Activated CD8-positive, alpha-beta memory T cell treated with anti-CD3 and anti-CD28 coated beads, Interleukin-2, amount 50 U/mL, for 24 hours (primary cell): ENCODE measurements around the gene CHSY1.
A peak's percentile ranks its signal among the peaks of the same experiment; 100 is the strongest.
"Not testable (repeated sequence)": the region's sequence is repeated elsewhere in the genome, so short reads cannot be mapped to it uniquely, and the experiment has no call there.

Experiments used
- DNase-seq: peaks from one replicate; pipeline ENCODE4 v3.0.0-alpha.2; 2020; ENCODE audit errors: extremely low read depth

The CHSY1 gene

GRCh38 chr15:101244036-101244781 lies 7.6 kb downstream of the CHSY1 start:
- no peak for DNase-seq

GRCh38 chr15:101243420-101243819 lies 8.4 kb downstream of the CHSY1 start:
- no peak for DNase-seq

GRCh38 chr15:101242999-101243336 lies 8.9 kb downstream of the CHSY1 start:
- no peak for DNase-seq

DNA sequence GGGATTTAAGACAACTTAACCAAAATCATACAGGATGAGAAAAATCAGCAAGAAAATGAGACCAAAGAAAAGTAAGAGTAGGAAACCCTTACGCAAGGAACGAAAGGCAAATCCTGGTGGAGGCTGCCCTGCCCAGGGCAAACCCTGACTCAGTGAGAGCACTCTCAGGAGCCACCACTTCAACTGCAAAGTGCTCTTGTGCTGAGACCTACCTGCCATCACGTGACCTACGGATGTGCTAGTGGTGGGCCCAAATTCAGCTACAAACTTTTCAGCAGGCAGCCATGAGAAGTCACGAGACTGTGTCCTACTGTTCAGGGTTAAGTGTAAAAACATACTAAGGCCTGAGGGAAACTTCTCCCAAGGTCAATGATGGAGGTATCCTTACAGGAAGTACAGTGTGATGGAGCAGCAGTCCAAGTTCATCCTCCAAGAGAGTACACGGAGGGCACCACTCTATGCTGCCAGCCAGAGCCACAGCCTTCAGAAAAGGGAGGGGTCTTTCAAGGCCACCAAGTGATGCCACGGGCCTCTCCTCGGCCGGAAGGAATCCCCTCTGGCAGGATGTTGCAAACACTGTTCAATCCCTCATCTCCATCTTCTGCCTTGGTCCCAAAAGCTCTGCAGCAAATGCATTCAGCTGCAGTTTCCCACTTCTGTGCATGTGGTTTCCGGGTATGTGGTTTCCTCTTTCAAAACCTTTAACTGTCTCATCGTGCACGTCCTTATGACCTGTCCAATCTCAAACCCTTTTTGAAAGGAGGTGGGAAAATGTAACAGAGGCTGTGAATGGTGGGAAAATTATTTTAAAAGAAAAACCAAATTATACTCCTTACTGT lies 9.5 kb downstream of the CHSY1 start:
- DNase-seq, result peak; percentile 40

DNA sequence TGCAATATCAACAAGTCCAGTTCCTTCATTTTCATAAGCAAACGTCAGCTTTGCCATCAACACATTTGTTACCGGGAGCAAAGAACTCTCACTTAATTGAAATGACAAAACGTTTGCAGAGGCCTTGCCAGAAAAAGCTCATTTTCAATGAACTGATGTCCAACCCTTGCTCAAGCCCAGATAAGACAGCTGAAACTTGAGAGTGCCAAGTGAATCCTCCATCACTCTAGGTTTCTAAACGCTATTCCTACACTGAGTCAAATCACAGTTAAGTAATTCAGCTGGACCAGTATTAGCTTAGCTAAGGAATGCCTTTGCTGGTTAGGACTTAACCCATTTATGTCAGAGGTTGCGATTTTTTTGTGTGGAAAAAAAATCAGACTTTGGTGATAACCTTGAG lies 11.5 kb downstream of the CHSY1 start:
- no peak for DNase-seq

DNA sequence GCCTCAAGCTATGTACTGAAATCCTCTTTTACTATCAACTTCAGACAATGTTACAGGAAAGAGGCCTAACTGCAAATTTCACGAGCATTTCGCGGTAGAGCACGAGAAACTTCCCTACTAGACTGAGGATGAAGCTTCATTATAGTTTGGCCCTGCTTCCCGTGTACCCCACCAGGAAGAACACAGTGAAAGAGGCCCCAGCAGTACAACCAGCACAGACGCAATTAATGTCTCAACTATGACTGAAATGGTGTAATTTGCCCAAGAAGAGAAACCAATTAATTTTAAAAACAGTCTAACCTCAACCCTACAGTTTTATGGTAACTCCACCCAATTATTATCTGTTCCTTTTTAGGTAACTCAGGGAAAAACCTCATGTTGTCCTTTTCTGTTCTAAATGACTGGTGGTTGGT lies 12.1 kb downstream of the CHSY1 start:
- no peak for DNase-seq

- no peak for DNase-seq
These were observed 14.6 kb downstream of the CHSY1 start for GRCh38 chr15:101237251-101237650.

GRCh38 chr15:101233651-101234280 lies 18.1 kb downstream of the CHSY1 start:
- no peak for DNase-seq

GRCh38 chr15:101232677-101233076 lies 19.2 kb downstream of the CHSY1 start:
- DNase-seq, result no peak

DNA sequence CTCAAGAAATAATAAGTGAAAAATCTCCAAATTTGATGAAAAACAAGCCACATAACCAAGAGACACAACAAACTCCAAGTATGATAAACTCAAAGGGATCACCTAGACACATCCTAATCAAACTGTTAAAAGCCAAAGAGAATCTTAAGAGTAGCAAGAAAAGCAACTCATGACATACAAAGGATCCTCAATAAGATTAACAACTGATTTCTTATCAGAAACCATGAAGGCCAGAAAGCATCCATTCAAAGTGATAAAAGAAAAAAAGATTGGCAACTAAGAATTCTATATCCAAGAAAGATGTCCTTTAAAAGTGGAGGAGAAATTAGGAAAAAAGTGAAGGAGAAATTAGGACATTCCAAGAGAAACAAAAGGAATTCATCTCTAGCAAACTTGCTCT lies 23.5 kb downstream of the CHSY1 start:
- DNase-seq, result no peak

DNA sequence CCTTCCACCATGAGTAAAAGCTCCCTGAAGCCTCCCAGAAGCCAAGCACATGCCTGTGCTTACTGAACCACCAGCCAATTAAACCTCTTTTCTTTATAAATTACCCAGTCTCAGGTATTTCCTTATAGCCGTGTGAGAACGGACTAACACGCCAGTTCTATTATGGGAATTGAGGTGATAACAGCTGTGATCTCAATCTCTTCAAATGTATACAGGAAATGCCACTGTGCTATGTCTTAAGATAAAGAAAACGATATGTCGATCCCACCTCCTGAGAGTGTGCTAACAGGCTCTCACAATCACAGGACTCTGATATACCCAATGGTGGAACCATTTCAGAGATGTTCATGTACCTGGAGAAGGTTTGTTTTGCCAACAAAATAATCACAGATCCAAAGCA lies 26.2 kb downstream of the CHSY1 start:
- DNase-seq, result no peak

- no peak for DNase-seq
These were observed 29.9 kb downstream of the CHSY1 start for GRCh38 chr15:101221902-101222301.

GRCh38 chr15:101220060-101220459 lies 31.8 kb downstream of the CHSY1 start:
- DNase-seq, result no peak

GRCh38 chr15:101219441-101219840 lies 32.4 kb downstream of the CHSY1 start:
- DNase-seq, result no peak

- DNase-seq, result no peak
These were observed 34.4 kb downstream of the CHSY1 start for GRCh38 chr15:101217446-101217845.

GRCh38 chr15:101216100-101216499 lies 35.7 kb downstream of the CHSY1 start:
- DNase-seq, result no peak

DNA sequence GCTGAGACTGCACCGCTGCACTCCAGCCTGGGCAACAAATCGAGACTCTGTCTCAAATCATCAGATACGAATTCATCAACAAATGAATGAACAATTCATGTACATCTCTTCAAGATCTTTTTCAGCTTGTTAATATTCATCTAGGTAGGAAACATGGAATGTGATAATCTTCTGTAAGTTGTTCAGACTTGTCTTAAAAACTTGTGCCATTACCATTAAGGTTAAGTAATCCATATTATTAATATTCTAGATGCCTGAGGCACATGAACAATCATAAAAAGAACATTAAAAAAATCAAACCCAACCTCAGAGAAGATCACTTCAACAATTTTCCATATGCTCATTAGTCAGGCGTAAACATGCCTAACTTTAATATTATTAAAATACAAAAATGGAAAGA lies 36.2 kb downstream of the CHSY1 start:
- no peak for DNase-seq

DNA sequence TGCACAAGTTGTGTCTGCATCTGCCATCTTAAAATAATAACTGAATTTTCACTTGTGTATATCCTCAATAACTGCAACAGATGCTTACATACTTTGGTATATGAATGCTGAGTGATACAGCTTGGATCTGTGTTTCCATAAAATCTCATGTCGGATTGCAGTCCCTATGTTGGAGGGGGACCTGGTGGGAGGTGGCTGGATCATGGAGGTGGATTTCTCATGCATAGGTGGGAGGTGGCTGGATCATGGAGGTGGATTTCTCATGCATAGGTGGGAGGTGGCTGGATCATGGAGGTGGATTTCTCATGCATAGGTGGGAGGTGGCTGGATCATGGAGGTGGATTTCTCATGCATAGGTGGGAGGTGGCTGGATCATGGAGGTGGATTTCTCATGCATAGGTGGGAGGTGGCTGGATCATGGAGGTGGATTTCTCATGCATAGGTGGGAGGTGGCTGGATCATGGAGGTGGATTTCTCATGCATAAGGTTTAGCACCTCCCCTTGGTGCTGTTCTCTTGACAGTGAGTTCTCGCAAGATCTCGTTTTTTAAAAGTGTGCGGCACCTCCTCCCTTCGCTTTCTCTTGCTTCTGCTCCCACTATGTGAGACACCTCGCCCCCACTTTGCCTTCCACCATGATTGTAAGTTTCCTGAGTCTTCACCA lies 37.3 kb downstream of the CHSY1 start:
- DNase-seq, result not testable (repeated sequence)

- DNase-seq, result no peak
These were observed 38.3 kb downstream of the CHSY1 start for GRCh38 chr15:101213570-101213969.

- no peak for DNase-seq
These were observed 38.7 kb downstream of the CHSY1 start for GRCh38 chr15:101213147-101213546.

DNA sequence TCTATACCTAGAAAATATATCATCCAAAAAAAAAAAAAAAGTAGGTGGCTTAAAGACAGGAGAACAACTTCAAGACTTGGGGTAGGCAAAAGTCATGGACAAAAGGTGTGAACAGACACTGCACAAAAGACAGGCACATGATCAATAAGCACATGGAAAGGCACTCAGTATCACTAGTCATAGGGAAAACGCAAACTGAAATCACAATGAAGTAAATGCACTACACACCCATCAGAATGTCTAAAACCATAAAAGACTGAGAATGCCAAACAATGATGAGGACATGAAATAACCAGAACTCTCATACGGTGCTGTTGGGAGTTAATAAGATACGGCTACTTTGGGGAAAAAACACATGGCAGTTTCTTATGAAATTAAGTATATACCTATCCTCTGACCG lies 40.0 kb downstream of the CHSY1 start:
- DNase-seq, result no peak

DNA sequence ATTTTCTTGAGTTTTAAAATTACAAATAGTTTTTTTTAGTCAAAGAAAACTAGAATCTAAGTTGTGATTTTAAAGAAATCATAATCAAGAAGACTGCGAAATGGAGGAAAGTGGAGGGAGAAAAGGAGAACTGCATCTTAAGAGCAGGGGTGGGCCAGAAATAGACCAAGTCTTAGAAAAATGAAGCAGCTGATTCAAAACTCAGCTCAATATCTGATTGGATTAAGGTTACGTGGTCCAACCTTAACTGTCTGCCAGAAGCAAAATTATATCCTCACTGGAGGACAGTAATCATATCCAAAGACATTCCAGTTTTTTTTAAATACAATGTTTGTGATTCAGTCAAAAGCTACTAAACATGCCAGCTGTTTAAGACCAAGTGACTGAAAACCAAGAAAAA lies 41.4 kb downstream of the CHSY1 start:
- no peak for DNase-seq
